GM12892 (cell line): ENCODE measurements around the gene TPPP.
"Not testable (repeated sequence)": the region's sequence is repeated elsewhere in the genome, so short reads cannot be mapped to it uniquely, and the experiment has no call there.

Experiments
- POLR2A ChIP-seq: IDR thresholded peaks from 2 replicates; pipeline ENCODE4 v1.6.1; 2011; ENCODE audit warnings: low read depth, low read length, control low read depth
- POLR2AphosphoS5 ChIP-seq: IDR thresholded peaks from 2 replicates; pipeline ENCODE4 v1.6.1; 2011; ENCODE audit warnings: low read depth, low read length, control low read depth
- TAF1 ChIP-seq: IDR thresholded peaks from 2 replicates; pipeline ENCODE4 v1.6.1; 2011; ENCODE audit warnings: low read depth, mild to moderate bottlenecking, control low read depth, low read length, borderline replicate concordance

DNA sequence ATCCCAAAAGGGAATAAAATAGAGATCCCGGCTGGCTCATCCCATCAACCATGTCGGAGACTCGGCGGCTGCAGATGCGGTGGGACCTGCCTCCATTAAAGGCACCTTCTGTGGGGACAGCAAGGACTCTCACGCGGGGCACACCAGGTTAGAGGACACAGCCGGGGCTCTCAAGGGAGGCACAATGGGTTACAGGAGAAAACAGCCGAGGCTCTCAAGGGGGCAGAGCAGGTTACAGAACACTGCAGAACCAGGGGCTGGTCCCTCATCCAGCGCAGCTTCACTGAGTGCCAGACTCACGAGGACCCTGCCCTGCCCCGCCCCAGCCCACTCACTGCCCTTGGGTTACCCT, 7.0 kb downstream of the TPPP start:
- TF ChIP-seq POLR2AphosphoS5, TAF1, POLR2A: not testable (repeated sequence)
